ENCODE measurements around the gene CLEC17A.
"Not testable (repeated sequence)": the region's sequence is repeated elsewhere in the genome, so short reads cannot be mapped to it uniquely, and the experiment has no call there.

CLEC17A gene

DNA sequence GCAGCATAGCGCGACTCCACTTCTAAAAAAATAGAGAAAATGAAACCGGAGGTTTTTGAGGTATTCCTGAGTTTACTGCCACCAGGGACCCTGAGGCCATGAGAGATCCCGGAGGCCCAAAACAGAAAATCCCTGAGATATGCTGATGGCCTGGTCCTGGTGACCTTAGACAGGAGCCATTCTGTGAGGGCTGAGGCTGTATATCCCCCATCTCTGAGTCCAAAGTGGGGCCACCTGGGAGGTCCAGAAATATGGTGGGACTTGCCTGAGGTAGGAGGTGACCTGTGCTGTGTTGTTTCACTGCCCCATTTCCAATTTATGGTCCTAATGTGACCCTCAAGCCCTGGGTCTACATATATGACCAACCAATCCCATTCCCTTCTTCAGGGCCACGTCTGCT lies 1.5 kb downstream of the CLEC17A start:
- not testable (repeated sequence) for DNase-seq

DNA sequence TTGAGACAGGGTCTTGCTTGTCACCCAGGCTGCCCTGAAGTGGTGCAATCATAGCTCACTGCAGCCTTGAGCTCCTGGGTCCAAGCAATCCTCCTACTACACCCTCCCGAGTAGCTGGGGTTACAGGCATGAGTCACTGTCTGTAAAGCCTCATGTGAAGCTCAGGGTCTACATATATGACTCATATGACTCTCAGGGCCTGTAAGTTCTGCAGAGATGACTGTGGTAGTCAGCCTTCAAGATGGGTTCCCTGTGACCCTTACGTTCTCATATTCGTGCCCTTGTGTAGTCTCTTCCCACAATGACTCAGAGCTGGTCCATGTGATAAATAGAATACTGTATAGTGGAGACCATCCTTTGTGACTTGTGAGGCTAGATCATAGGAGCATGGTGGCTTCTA lies 2.3 kb downstream of the CLEC17A start:
- DNase-seq, result not testable (repeated sequence)

DNA sequence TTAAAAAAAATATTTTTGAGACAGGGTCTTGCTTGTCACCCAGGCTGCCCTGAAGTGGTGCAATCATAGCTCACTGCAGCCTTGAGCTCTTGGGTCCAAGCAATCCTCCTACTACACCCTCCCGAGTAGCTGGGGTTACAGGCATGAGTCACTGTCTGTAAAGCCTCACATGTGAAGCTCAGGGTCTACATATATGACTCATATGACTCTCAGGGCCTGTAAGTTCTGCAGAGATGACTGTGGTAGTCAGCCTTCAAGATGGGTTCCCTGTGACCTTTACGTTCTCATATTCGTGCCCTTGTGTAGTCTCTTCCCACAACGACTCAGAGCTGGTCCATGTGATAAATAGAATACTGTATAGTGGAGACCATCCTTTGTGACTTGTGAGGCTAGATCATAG lies 6.5 kb downstream of the CLEC17A start:
- DNase-seq, result not testable (repeated sequence)

DNA sequence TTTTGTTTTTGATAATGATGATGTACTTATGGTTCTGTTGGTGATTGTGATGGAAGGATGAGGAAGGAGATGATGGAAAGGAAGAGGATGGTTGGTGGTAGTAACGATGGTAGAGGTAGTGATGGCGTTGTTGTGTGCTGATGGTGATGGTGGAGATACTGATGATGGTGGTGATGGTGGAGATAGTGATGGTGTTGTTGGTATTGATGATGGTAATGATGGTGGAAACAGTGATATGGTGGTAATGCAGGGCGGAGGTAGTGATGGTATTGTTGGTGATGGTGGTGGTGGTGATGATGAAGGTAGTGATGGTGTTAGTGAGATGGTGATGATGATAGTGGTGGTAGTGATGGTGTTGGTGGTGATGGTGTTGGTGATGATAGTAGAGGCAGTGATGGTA lies 12.7 kb downstream of the CLEC17A start:
- no peak for DNase-seq

DNA sequence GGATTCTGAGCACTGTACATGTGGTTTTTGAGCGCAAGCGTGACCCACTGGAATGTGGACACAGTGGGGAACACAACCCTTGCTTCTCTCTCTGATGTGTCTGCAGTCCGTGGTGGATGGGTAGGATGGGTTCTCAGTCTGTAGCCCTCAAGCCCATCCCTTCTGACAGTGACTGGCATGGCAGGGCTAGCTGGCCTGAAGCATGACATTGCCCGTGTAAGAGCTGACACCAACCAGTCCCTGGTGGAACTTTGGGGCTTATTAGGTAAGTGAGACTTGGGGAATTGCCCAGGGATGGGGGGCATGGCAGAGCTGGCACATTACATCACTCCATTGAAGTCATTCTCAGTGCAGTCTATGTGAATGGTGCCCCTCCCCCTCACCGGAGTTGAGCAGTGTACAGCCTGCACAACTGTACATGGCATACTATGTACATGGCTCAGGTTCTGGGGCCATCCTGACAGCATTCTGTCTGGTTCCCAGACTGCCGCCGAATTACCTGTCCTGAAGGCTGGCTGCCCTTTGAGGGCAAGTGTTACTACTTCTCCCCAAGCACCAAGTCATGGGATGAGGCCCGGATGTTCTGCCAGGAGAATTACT lies 16.8 kb downstream of the CLEC17A start:
- no peak for DNase-seq

DNA sequence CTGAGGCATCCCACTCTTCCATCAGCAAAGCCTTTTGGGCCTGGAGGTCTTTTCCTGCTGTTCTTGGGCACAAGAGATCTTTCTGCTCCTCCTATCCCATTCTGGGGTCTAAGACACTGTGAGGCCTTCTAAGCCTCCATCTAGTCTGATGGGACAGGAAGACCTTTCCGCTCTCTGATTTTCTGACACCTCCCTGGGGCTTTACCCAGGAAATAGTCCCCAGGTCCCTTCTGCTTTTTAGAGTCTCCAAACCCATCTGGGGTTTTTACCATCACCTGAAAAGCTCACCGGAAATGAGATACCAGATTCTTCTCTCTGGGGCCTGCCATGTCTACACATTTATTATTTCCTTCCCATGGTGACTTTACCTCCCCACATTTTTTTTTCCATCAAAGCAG lies 21.1 kb downstream of the CLEC17A start:
- no peak for DNase-seq

DNA sequence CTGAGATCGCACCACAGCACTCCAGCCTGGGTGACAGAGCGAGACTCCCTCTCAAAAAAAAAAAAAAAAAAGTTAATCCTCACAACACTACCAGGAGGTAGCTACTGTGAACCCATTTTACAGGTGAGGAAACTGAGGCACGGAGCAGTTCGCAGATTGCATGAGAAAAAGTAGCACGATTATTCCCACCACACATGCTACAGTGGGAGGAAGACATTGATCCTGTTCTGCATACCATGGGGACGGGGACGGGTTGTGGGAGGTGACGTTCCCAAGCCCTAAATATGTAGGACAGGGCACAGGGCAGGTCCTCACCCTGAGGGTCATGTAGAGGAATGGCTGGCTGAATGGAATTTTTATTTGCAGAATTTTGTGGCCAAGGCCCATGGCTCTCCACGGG lies 23.7 kb downstream of the CLEC17A start:
- no peak for DNase-seq

DNA sequence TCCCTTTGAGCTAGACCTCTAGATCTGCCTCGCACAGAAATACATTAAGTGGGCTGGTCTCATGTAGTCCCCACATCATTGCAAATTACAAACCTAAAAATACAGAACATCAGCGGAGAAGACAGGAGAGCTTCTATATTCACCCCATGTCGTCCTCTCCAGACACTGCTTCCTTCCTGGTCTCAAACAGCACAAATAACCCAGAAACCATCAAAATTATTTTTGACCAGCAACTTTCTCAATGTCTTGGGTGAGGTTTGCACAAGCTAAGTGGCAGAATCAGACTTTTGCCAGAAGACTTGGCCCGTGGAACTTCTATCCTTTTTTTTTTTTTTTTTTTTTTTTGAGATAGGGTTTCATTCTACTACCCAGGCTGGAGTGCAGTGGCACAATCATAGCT lies 28.2 kb downstream of the CLEC17A start:
- DNase-seq, result no peak

DNA sequence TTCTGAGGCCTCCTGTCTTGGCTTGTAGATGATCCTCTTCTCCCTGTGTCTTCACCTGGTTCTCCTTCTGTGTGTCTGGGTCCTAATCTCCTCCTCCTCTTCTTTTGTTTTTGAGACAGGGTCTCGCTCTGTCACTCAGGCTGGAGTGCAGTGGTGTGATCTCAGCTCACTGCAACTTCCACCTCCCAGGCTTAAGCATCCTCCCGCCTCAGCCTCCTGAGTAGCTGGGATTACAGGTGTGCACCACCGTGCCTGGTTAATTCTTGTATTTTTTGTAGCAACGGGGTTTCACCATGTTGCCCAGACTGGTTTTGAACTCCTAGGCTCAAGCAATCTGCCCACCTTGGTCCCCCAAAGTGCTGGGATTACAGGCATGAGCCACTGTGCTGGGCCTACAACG lies 29.4 kb downstream of the CLEC17A start:
- DNase-seq, result not testable (repeated sequence)

DNA sequence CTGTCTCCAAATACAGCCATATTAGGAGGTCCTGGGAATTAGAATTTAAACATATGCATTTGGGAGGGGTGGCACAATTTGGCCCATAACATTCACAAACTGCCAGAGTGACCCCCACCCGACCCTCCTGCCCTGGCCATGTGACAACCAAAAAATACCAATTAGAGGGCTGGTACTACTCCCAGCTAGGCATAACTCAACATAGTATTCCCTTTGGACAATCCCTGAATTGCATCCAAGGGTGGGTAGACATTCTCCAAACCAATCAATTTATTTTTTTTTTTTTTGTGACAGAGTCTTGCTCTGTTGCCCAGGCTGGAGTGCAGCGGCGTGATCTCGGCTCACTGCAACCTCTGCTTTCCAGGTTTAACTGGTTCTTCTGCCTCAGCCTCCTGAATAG lies 29.8 kb downstream of the CLEC17A start:
- no peak for DNase-seq

DNA sequence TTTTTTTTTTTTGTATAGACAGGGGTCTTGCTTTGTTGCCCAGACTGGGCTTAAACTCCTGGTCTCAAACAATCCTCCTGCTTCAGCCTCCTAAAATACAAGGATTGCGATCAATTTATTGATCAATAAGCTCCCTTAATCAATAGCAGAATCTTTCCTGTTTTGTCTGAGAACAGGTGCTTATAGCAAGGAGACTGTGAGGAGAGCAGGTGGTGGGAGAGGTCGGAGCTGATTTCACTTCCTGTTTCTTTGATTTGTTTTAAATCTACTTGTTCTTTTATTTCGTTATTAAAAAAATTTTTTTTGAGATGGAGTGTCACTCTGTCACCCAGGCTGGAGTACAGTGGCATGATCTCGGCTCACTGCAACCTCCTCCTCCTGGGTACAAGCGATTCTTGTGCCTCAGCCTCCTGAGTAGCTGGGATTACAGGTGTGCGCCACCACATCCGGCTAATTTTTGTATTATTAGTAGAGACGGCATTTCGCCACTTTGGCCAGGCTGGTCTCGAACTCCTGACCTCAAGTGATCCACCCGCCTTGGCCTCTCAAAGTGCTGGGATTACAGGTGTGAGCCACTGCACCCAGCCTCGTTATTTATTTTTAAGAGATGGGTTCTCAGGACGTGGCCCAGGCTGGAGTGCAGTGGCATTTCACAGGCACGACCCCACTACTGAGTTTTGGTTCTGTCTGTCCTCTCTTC lies 30.7 kb downstream of the CLEC17A start:
- not testable (repeated sequence) for DNase-seq

DNA sequence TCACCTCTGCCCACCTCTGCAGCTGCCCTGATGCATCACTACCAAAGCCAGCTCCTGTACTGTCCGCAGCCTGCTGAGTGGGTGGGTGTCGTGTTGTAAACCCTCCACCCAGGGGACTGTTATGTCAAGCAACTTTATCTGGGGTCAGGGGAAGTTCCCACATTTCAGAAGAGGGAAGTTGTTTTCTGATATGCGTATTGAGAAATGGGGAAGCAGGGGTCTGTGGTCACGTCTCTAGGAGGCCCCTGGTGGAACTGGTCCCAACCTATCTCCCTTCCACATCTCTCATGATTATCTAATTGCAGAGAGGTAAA lies 31.2 kb downstream of the CLEC17A start:
- no peak for DNase-seq

DNA sequence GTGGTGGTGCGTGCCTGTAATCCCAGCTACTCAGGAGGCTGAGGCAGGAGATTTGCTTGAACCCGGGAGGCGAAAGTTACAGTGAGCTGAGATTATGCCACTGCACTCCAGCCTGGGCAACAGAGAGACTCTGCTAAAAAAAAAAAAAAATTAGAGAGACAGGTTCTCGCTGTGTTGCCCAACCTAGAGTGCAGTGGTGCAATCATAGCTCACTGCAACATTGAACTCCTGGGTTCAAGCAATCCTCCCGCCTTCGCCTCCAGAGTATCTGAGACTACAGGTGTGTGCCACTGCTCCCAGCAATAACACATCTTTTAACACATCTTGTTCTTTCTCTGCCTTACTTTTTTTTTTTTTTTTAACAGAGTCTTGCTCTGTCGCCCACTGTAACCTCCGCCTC lies 32.7 kb downstream of the CLEC17A start:
- no peak for DNase-seq

DNA sequence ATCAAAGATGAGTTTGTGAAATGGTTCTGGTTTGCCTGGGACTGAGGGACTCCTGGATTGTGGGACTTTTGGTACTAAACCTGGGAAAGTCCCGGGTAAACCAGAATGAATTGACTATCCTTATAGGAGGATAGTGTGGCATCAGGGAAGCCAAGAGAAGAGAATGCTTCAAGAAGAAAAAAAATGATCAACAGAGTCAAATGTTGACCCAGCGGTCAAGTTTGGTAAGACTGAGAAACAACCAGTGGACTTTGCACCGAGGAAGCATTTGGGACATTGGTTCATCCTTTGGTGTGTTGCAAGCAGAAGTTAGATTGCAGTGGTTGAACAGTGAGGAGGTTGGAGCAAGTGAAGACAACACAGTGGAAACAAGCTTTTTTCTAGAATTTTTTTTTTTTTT lies 33.5 kb downstream of the CLEC17A start:
- no peak for DNase-seq

DNA sequence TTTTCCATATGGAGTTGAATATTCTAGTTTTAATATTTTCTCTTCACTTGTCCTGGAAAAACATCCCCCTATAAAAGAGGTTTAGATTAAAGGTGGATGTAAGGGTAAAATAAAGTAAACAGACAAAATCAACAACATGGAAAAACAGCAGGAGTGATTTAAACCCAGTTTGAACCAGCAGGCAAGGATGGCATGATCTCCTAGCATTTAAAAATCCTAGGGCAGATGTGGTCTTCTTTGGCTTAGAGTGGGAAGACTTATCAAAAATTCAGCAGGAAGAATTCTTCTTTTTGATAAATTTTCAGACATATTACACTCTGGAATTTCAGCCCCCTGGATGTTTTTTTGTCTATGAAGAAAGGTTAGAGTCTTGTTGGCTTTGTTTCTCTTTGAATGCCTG lies 36.5 kb downstream of the CLEC17A start:
- DNase-seq, result no peak

DNA sequence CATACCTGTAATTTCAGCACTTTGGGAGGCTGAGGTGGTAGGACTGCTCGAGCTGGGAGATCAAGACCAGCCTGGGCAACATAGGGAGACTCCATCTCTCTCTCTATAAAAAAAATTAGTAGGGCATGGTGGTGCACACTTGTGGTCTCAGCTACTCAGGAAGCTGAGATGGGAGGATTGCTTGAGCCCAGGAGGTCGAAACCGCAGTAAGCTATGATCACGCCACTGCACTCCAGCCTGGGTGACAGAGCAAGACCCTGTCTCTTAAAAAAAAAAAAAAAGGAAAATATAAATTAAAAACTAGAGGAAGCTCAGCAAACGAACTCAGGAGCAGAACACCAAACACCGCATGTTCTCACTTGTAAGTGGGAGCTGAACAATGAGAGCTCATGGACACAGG lies 41.6 kb downstream of the CLEC17A start:
- DNase-seq, result not testable (repeated sequence)

DNA sequence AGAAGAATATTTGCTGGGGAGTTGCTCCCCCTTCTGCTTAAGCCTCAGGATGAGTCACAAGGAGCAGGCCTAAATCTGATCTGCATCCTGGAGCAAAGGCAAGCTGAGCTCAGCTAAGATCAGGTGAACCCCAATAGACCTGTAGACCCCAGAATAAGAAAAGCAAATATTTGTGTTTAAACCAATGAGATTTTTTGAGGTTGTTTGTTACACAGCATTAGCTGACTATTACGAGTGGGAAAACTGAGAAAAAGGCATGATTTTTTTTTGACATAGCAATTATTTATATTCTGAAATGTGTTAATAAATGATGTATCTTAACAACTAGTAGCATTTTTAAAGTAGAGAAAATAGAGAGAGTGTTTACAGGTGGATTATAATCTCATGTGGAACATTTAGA lies 46.7 kb downstream of the CLEC17A start:
- DNase-seq, result no peak

DNA sequence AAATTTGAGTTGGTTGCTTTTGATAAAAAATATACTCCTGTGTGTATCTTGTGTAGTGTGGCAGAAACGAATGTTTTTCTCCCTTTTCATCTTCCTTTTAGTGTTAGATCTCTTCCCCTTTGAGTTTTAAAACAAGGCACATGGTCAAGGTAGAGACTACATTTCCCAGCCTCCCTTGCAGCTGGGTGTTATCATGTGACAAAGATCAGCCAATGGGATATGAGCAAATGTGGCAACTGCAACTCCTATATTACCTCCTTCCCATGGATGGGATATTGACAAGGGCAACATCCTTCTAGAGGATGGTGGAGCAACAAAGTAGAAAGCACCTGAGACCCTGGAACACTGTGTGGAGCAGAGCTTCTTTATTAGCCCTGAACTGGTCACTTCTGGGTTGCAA lies 49.4 kb downstream of the CLEC17A start:
- DNase-seq, result no peak

DNA sequence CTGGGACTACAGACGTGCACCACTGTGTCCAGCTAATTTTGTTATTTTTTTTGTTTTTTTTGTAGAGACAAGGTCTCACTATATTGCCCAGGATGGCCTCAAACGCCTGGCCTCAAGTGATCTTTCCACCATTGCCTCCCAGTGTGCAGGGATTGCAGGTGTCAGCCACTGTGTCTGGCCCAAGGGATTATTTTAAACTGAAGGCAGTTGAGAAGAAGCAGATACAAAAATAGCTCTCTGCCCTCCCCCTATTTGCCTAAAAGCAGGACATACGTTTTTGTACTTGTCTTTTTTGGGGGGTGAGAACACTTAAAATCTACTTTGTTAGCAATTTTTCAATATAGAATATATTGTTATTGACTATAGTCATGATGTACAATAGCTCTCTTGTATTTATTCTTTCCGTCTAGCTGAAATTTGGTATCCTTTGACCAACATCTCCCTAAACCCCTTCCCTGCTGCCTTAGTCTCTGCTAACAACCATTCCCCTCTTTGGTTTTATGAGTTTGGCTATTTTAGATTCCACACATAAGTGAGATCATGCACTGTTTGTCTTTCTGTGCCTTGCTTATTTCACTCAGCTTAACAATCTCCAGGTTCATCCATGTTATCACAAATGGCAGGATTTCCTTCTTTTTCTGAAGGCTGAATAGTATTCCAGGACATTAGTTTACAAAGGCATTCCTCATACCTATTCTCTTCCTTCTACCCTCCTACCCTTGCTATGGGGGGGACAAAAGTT lies 56.8 kb downstream of the CLEC17A start:
- DNase-seq, result no peak

DNA sequence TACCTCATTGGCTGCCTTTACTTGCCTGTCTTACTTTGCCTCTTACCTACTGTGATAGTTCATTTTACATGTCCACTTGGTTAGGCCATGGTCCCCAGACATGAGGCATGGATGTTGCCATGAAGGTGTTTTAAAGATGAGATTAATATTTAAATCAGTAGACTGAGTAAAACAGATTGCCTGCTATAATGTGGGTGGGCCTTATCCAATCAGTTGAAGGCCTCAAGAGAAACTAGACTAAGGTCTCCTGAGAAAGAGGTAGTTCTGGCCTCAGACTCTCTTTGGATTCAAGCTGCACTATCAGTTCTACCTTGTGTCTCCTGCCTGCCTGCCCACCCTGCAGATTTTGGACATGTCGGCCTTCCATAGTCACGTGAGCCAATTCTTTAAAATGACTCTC lies 65.6 kb downstream of the CLEC17A start:
- DNase-seq, result no peak

DNA sequence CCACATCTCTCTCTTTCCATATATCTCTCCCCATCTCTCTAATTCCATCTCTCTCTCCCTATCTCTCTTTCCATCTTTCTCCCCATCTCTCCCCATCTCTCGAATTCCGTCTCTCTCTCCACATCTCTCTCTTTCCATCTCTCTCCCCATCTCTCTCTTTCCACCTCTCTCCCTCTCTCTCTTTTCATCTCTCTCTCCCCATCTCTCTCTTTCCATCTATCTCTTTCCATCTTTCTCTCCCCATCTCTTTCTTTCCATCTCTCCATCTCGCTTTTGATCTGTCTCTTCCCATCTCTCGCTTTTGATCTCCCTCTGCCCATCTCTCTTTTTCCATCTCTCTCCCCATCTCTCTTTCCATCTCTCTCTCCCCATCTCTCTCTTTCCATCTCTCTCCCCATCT lies 66.1 kb downstream of the CLEC17A start:
- no peak for DNase-seq

DNA sequence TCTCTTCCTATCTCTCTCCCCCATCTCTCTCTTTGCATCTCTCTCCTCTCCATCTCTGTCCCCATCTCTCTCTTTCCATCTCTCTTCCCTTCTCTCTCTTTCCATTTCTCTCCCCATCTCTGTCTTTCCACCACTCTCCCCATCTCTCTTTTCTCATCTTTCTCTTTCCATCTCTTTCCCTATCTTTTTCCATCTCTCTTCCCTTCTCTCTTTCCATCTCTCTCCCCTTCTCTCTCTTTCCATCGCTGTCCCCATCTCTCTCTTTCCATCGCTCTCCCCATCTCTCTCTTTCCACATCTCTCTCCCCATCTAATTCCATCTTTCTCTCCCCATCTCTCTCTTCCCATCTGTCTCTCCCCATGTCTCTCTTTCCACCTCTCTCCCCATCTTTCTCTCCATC lies 67.3 kb downstream of the CLEC17A start:
- no peak for DNase-seq

DNA sequence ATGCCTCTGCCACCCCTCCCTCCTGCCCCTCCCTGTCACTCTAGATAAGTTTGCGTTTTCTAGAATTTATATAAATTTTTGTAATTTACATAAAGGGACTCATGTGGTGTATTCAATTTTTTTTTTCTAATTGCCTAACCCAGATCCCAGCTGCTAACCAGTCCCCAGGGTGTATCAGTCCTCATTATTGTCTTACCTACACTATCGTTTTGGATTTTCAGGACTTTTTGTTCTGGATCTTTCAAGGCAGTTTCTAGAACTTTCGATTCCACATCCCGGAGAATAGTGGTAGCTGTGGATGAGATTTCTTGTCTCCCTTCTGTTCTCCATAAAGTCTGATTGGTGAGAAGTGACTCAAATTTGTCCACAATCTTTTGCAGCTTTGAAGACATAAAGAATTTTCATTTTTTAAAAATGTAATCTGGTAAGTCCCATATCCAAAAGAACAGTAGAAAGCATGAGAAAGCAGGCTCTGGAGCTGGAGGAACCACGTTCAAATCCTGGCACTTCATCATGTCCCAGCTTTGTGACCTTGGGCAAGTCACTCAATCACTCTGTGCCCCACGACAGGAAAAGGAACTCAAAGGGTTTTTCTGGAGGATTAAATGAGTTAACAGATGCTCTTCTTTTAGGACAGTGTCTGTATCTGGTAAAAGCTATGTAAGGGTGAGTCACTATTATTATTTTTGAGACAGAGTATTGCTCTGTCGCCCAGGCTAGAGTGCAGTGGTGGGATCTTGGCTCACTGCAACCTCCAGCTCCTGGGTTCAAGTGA lies 72.1 kb downstream of the CLEC17A start:
- no peak for DNase-seq

DNA sequence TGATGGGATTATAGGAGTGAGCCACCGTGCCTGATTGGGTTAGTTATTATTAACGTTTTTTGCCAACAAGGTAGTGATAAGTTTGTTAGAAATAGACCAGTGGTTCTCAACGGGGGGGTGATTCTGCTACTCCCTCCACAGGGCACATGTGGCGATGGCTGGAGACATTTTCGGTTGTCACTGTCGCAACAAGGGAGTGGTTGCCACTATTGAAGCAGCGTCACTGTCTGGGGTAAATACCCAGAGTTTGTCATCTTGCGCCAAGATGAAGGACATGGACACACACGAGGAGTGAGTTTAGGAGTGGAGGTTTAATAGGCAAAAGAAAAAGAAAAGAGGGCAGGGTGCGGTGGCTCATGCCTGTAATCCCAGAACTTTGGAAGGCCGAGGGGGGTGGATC lies 72.8 kb downstream of the CLEC17A start:
- DNase-seq, result no peak
